GM18951 (cell line): ENCODE measurements around the gene LHX3.

Experiments used
- POLR2A ChIP-seq: IDR thresholded peaks from 4 replicates; pipeline ENCODE4 v1.6.1; 2011; ENCODE audit warnings: mild to moderate bottlenecking; ENCODE audit not compliant: insufficient read length, insufficient read depth; ENCODE audit errors: extremely low read depth
- in situ Hi-C: fragments of 300-500 bp; cut with MboI; formaldehyde crosslinking; loops from one replicate; pipeline ENCODE4 v1.12.0; 2022; ENCODE audit warnings: low sequenced_read_pairs, mixed read lengths, inconsistent platforms; ENCODE audit not compliant: unreplicated experiment

The LHX3 gene

DNA sequence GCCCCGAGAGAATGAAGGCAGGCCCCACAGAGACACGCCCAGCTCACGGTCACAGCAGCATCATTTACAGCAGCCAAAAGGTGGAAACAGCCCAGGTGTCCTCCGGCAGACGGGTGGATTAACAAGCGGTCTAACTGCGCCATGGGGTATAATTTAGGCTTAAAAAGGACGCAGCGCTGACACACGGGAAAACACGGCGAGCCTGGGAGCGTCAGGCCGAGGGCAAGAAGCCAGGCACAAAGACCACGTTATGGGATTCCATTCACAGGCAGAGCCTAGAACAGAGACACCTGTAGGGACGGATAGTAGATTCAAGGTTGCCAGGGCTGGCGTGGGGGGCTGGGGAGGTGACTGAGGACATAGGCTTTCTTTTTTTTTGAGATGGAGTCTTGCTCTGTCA, 49.4 kb downstream of the LHX3 start:
- no peak for TF ChIP-seq POLR2A
- in situ Hi-C loops: loop anchor here (25.0 kb wide), 1 partner anchor 107 kb away; no protein-coding TSS in a partner anchor

DNA sequence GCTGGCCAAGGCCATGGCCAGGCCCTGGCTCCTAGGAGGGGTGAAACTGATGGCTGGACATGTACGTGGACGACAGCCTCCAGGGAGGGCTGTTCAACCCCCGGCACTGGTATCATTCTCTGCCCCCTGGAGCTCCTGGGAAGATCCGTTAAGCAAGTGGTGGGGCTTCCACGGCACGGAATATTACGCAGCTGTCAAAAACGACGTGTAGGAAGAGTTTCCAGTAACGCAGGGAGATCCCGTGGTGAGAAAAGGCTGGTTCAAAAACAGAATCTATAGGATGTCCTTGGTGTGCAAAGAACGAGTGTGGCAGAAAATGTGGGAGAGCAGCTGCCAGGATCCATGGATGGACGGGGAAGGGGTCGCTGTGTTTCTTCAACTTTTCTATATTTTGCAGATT, 50.0 kb downstream of the LHX3 start:
- no peak for TF ChIP-seq POLR2A
- in situ Hi-C loops: loop anchor here (25.0 kb wide), 1 partner anchor 107 kb away; no protein-coding TSS in a partner anchor

DNA sequence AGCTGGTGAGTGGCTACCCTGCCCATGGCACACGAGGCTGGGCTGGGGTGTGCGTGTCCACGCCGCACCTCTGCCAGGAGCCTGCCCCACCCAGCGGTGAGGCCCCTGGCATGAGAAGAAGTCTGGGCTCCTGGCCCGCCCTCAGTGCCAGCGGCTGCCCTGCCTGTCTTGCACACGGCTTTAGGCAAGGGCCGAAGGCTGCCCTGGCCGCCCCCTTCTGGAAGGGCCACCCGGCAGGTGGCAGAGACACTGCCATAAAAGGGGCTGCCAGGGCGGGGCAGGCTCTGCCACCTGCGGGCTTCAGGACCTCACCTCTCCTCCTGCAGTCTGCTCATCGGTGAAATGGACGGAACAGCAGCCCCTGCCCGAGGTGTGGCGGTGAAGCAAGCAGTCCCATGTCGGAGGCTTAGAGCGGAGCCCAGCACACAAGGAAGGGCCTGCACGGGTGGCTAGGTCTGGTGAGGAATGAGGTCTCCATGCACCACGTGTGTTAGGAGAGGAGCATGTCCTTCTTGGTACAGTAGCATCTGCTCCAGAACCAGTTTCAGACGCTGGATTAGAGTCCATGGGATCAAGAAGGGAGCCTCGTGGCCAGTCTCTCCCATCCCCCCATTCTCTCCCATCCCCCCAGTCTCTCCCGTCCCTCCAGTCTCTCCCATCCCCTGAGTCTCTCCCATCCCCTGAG, 51.4 kb downstream of the LHX3 start:
- TF ChIP-seq POLR2A: no peak
- in situ Hi-C loops: loop anchor here (25.0 kb wide), 1 partner anchor 109 kb away; no protein-coding TSS in a partner anchor

DNA sequence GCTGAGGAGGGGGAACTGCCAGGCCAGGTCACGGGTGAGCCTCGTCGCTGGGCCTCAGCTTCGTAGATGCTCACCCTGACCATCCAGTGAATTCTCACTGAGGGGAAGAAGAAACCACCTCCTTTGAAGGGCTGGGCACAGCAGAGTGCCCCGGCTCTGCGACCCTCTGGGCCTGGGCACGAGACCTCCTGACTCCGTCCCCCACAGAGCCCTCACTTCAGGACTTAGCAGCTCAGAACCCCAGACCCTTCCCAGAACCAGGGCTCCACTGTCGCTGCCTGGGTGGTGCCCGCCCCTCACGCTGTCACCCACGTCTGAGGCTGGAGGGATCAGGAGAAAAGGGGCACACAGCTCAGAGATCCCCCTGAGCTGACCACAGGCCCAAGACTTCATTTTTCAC, 52.0 kb downstream of the LHX3 start:
- in situ Hi-C loops: loop anchor here (25.0 kb wide), 1 partner anchor 109 kb away; no protein-coding TSS in a partner anchor
- no peak for TF ChIP-seq POLR2A

DNA sequence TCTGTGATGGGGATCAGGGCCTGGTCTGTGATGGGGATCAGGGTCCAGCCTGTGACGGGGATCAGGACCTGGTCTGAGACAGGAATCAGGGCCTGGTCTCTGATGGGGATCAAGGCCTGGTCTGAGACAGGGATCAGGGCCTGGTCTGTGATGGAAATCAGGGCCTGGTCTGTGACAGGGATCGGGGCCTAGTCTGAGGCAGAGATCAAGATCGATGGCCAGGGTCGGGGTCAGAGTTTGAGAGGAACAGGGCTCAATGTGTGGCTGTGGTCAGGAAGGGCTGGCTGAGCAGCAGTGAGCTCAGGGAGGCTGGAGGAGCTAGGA, 52.4 kb downstream of the LHX3 start:
- TF ChIP-seq POLR2A: no peak
- in situ Hi-C loops: loop anchor here (25.0 kb wide), 1 partner anchor 110 kb away; no protein-coding TSS in a partner anchor

DNA sequence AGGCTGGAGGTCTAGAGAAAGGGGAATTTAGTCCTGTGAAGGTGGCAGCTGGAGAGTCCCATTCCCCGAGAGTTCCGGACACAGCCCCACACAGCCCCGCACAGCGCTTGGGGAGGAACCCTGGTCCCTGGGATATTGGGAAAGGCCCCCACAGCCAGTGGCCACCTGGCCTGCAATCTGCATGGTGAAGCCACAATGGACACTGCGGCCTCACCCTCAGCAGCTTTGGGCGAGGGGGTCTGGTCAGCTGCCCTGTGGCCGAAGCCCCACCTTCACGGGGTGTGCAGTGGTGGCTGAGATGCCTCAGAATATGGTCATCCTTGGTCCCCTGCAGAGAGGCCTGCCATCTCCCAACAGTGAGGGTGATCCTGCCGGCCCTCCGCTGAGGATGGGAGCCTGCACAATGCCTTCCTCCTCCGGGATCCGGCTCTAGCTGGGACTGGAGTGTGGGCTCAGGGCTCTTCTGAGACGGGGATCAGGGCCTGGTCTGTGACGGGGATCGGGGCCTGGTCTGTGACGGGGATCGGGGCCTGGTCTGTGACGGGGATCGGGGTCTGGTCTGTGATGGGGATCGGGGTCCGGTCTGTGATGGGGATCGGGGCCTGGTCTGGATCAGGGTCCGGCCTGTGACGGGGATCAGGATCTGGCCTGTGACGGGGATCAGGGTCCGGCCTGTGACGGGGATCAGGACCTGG, 52.9 kb downstream of the LHX3 start:
- in situ Hi-C loops: loop anchor here (25.0 kb wide), 1 partner anchor 110 kb away; no protein-coding TSS in a partner anchor

DNA sequence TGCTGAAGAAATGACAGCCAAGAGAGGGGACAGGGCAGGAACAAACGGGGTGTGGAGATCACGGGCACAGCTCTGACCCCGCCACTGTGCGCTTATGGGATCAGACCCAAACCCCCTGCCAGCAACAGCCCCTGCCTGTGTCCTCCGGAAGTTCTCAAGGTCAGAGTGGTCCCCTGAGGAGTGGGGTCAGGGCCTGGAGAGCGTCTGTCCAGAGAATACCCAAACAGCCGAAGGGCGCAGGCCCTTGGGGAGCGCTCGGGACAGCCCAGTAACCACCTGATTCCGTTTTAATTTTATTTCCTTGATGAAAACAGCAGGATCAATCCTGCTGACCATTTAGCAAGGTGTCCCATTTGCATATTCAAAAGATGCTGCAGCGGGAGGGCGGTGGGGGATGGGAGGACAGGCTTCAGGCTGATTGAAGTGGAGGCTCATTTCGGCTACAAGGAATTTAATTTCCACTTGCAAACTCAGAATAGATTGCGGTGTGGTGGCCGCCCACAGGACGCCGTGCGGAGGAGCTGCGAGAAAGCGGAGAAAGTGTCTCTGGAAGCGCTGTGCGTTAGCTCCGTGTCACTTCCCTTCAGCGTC, 53.6 kb downstream of the LHX3 start:
- in situ Hi-C loops: loop anchor here (25.0 kb wide), 1 partner anchor 111 kb away; no protein-coding TSS in a partner anchor
- TF ChIP-seq POLR2A: no peak

More for the DNA sequence above, 52.9 kb downstream of the LHX3 start:
- TF ChIP-seq POLR2A: no peak

DNA sequence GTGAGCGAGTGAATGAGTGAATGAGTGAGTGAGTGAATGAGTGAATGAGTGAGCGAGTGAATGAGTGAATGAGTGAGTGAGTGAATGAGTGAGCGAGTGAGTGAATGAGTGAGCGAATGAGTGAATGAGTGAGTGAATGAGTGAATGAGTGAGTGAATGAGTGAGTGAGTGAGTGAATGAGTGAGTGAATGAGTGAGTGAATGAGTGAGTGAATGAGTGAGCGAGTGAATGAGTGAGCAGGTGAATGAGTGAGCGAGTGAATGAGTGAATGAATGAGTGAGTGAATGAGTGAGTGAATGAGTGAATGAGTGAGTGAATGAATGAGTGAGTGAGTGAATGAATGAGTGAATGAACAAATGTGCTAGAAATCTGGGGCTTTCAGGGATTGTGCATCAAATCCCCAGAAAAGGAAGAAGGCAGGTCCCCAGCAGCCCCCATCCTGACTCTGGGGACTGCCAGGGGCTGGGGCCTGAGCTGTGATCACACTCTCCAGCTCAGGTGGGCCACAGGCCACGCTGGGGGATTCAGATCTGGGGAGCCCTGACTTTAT, 54.2 kb downstream of the LHX3 start:
- in situ Hi-C loops: loop anchor here (25.0 kb wide), 1 partner anchor 112 kb away; no protein-coding TSS in a partner anchor

DNA sequence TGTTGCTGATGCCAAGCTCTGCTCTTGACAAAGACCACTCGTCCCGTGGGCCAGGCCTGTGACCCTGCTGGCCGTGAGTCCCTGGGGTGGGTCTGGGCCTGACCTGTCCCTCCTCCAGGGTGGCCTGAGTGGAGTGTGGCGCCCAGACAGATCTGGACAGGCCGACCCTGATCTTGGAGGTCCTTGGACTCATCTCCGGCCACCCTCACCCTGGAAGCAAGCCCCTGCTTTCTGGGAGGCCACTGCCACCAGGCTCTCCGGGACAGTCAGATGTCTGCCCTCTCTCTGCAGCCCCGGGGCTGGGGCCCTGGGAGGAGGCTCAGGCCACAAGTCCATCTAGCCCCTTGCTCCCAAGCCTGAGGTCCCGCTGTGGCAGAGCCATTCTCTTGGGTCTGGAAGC, 55.1 kb downstream of the LHX3 start:
- TF ChIP-seq POLR2A: no peak
- in situ Hi-C loops: loop anchor here (25.0 kb wide), 1 partner anchor 112 kb away; no protein-coding TSS in a partner anchor

DNA sequence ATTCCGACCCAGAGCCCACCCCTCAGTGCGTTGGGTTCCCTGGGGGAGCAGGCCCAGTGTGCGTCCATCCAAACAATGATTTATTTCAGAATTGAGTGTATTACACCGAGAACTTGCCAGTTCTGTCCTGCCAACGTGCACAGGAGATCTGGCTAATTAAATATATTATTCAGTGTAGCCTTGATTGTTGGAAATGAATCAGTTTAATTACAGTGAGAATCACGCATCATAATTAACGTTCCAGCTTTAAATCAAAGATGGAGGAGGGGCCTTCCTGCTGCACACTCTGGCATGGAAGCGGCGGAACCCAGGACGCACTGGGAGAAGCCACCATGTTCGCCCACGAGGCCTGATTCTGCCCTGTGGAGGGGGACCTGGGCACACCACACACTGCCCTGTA, 55.6 kb downstream of the LHX3 start:
- no peak for TF ChIP-seq POLR2A
- in situ Hi-C loops: no loop called here

DNA sequence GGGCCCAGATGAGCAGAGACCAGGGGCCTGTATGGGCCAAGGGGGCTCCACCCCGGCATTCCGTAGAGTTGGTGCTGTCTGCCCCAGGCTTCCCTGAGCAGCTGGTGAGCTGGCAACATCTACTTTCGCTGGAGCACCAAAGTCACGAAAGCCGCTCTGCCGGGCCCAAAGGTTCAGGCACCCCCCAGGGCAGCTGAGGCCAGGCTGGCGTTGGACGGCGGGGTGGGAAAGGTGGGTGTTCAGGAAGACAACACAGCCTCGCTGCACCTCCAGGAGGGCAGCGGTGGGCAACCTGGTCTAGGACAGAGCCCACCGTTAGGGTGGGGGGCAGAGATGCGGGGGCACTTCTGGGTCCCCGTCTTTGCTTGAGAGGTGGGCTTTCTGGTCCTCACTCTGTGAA, 56.2 kb downstream of the LHX3 start:
- in situ Hi-C loops: no loop called here
- TF ChIP-seq POLR2A: no peak

DNA sequence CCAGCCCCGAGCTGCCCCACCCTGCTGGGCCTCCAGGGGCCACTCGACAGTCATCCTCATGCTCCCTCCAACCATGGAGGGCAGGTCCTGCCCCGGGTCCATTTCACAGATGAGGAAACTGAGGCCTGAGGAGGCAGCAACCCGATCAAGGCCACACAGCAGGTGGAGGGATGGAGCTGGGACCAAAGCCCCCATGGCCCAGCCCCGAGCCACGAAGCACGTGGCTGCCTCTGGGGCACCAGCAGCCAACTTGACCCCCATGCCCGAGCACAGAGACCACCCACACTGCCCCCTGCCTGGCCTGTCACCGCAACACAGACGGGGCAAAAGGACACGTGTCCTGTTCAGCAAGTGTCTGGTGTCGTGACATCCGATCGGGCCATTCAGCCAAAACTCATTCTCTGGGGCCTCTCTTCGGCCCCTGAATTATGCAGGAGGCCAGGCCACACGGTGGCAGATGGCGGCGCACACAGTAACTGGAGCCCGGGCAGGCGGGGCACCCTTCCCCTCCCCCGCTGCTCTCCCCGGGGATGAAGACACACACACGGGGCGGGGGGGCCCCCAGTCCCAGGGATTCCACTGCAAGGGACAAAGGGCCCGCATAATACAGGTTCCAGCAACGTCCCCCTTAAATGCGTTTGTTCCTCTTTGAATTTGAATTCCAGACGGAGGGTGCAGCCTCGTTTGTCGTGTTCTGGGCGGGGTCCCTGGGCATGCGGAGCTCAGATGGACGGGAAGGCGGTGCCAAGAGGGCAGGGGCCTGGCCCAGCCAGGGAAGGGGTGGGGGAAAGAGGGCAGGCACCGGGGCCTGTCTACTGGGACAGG, 56.8 kb downstream of the LHX3 start:
- in situ Hi-C loops: no loop called here
- no peak for TF ChIP-seq POLR2A
